Right lobe of liver (tissue), 4 donors: ENCODE measurements around the gene RIMS3.

Experiments used
- POLR2A ChIP-seq: fragments of 450-650 bp; IDR thresholded peaks from one replicate; pipeline ENCODE4 v1.6.1; 2017; ENCODE audit warnings: antibody characterized with exemption, mild to moderate bottlenecking
- TF ChIP-seq, protein P1 (sequence below), 4 donors: fragments of 200-600 bp in 3 of 4; fragments of 450-650 bp in 1 of 4; IDR thresholded peaks; one replicate each; pipeline versions ENCODE4 v1.5.1 to v1.8.0; 2016 to 2022; ENCODE audit warnings: antibody characterized with exemption in 4 of 4, mild to moderate bottlenecking in 2 of 4
- donor health status: DM: no; HTN: no; CAD: no.
- donor health status: DM: no; HTN: no; CAD: no.
- donor health status: DM: no; HTN: yes; CAD: no.

- TF ChIP-seq, protein P1, sequence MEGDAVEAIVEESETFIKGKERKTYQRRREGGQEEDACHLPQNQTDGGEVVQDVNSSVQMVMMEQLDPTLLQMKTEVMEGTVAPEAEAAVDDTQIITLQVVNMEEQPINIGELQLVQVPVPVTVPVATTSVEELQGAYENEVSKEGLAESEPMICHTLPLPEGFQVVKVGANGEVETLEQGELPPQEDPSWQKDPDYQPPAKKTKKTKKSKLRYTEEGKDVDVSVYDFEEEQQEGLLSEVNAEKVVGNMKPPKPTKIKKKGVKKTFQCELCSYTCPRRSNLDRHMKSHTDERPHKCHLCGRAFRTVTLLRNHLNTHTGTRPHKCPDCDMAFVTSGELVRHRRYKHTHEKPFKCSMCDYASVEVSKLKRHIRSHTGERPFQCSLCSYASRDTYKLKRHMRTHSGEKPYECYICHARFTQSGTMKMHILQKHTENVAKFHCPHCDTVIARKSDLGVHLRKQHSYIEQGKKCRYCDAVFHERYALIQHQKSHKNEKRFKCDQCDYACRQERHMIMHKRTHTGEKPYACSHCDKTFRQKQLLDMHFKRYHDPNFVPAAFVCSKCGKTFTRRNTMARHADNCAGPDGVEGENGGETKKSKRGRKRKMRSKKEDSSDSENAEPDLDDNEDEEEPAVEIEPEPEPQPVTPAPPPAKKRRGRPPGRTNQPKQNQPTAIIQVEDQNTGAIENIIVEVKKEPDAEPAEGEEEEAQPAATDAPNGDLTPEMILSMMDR (IDR thresholded peaks at IDR 0.05) = no peak
- no peak for TF ChIP-seq POLR2A
Observed at GRCh38 chr1:40697436-40697835, 32.0 kb upstream of the RIMS3 start.
